HG02884 (cell line): ENCODE data around the gene PRDM11.

ENCODE experiments used
- ATAC-seq: cut with Tn5 transposase; IDR thresholded peaks from one replicate; pipeline ENCODE4 v1.9.1; 2021; ENCODE audit warnings: mild to moderate bottlenecking, moderate library complexity; ENCODE audit not compliant: unreplicated experiment

PRDM11 gene

GRCh38 chr11:45141631-45142030 is 4.8 kb upstream of the PRDM11 start:
- no peak for ATAC-seq

GRCh38 chr11:45142241-45143055 is 4.0 kb upstream of the PRDM11 start:
- no peak for ATAC-seq

- ATAC-seq, result no peak
These were observed 2.9 kb upstream of the PRDM11 start for GRCh38 chr11:45143494-45143893.

GRCh38 chr11:45144126-45145082 is 2.0 kb upstream of the PRDM11 start:
- ATAC-seq, result no peak

DNA sequence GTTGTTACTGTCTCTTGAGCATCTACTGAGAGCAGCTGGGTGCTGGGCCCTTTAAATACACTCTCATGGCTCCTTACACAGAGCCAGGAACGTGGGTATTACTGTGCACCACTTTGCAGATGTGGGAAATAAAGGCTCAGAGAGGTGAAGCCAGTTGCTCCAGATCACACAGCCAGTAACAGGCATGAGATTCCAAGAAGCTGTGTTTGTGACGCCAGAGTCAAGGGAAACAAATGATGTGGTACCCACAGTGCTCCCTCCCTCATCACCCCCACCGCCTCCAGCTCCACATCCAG is 1.4 kb upstream of the PRDM11 start:
- ATAC-seq, result no peak

- no peak for ATAC-seq
These were observed 914 bp upstream of the PRDM11 start for GRCh38 chr11:45145379-45146071.

GRCh38 chr11:45147017-45147728 is 734 bp downstream of the PRDM11 start:
- peak; percentile 98 for ATAC-seq

DNA sequence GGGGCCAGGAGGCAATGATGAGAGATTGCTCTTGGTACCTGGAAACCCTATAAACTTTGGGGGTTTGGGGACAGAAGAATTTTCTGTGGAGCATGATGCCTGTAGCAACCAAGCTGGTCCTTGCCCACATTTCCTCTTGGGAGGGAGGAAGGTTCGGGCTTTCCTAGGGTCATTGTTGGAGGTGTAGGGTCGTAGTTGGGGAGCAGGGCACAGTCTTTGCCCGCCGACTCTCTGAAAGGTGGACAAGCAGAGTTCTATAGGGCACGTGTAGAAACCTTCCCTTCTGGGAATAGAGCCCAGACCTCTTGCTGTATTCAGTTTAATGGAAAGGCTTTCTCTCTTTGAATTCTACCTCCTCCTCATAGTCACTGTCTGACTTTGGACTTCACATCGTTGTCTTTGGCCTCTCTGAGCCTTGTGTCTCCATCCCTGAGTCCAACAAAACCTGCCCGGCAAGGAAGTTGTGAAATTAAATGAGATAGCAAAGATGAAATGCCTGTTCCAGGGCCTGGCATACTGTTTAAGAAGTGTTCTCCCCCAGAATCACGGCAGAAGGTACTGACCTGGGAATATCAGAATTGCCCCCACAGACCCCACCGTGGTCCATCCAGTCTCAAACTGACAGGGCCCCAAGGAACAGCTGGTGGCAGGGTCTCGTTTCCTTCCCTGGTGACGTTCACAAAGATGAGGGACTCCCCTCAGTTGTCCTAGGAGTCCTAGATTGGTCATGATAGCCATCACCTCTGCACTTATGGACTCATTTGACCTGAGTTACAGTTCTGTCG is 1.6 kb downstream of the PRDM11 start:
- no peak for ATAC-seq

DNA sequence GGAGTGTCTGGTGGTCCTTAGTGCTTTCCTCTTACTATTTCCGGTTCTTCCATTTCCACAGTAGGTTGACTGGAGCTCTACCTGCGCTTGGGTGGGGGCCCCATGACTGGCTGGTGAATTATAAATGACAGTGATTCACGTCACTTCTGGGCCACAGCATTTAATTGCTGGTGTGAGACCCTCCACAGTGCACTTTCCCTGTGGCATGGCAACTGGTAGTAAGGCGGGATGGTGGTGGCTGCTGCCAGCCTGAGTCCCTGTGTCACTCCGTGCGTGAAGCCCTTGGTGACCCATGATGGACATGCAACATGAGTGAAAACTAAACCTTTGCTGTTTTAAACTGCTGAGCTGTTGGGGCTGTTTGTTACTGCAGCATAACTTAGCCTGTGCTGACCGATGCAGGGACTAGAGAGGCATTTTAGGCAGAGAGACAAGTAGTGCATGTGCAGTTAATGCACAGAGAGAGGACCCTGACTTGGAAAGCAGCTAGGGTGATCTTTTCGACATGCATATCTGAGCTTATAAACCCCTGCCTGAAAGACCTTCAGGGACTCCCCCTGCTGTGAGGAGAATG is 3.1 kb downstream of the PRDM11 start:
- ATAC-seq, result no peak

- no peak for ATAC-seq
These were observed 3.9 kb downstream of the PRDM11 start for GRCh38 chr11:45150301-45150700.

DNA sequence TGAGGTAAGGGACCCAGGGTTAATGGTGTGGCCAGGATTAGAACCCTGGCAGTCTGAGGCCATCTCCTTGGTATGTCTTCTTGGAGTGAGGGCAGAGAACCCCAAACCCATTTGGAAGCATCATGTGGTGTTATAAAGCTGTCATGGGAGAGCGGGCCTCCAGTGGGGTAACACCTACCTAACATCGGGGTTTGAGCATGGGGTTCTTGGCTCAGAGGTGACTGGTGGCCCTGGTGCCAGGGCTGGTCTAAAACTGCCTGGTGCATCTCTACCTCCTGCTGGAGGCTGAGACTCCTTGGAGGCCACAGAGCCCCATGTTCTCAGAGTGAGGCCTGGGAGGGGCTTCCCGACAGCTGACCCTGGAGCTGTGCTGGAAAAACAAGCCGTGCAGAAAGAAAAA is 4.5 kb downstream of the PRDM11 start:
- no peak for ATAC-seq

- ATAC-seq, result no peak
These were observed 5.0 kb downstream of the PRDM11 start for GRCh38 chr11:45151362-45151982.

DNA sequence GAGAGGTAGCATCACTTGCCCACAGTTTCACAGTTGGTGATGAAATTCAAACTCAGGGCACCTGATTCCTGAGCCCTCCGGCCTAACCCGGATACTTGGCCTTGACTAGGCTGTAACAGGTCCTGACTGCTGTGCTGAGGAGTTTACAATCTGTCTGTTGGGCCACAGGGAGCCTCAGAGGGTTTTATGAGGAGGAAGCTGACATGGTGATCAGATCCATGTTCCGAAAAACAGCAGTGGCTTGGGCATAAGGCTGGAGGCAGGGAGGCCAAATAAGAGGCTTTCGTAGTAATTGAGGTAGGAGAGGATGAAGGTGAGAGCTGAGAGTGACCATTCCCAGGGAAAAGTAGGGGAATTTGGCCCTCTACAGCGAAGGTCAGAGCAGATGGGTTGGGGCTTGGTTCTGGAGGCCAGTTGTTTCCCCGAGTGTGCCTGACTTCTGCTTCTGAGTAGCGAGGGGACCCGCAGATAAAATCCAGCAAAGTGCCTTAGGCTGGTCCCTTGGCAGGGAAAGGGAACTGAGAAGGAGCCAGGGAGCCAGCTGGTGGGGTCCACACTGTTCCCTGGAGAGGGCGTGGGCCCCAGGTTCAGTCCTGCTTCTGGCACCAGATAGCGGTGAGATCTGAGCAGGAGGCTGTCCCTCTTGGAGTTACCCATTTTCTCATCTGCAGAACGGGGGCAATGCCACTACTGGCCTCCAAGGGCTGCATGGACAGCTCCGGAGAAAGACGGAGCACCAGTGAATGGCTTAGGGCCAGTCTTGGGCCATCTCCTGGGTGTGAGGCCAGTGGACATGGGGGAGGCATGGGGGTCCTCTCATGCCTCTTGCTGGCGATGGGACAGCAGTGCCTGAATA is 6.5 kb downstream of the PRDM11 start:
- no peak for ATAC-seq

- ATAC-seq, result no peak
These were observed 7.8 kb downstream of the PRDM11 start for GRCh38 chr11:45154276-45154675.

DNA sequence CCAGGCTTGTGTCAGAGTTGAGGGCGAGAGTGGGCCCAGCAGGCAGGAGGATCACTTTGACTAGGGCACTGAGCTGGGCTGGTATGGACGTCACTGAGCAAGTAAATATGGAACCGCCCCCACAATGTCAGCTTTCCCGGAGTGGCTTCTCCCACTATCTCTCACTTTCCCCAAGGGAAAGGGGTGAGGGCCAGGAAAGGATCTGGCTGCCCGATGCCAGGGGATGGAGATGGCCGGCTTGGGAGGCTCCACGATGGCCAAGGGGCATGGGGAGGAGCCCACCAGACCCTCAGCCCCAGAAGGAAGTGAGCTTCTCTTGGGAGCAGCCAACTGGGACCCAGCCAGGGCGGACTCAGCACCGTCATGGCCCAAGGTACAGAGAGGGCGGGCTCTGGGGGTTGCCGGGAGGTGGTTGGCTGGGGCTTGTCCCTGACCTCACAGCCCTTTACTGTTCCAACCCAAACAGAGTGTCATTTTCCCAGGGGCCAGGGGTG is 8.7 kb downstream of the PRDM11 start:
- ATAC-seq, result no peak

- no peak for ATAC-seq
These were observed 9.3 kb downstream of the PRDM11 start for GRCh38 chr11:45155627-45156180.

DNA sequence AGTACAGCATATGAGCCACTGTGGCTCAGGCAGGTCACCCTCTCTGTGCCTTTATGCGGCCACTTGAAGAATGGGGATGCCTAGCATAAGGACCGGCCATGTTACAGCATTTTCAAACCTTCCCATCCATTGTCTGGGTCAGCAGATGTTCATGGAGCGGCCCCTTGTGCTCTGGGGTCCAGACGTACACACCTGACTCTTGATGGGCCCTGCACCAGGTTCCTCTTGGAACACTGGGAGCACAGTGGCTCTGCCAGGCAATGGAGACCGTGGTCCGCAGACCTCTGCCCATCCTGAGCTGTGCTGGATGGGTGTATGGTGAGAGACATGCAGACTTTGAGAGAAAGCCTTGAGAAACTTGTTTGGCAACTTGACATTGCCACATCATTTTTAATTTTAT is 9.8 kb downstream of the PRDM11 start:
- ATAC-seq, result no peak

GRCh38 chr11:45156741-45157140 is 10.3 kb downstream of the PRDM11 start:
- ATAC-seq, result no peak
